CD4-positive, alpha-beta T cell (primary cell): ENCODE data around the gene PCDH12. TPM values are rescaled to one million over a fixed set of nuclear protein-coding genes. Genes with fewer than 3 reads are reported as not detected.

ENCODE experiments used
- ATAC-seq: fragments of 200-7000 bp; cut with Tn5 transposase; one replicate; pipeline ENCODE4 v1.10.0; 2022; ENCODE audit warnings: mild to moderate bottlenecking; ENCODE audit not compliant: poor library complexity
- CTCF ChIA-PET: fragments of 350-600 bp; sonication (Branson Sonifier 250); formaldehyde crosslinking; loops from one replicate; lab custom pipeline; 2021; ENCODE audit warnings: antibody characterized with exemption, inconsistent platforms; lab: Charles Lee
- POLR2A ChIA-PET: fragments of 350-600 bp; sonication (Branson Sonifier 250); formaldehyde crosslinking; loops from one replicate; lab custom pipeline; 2021; ENCODE audit warnings: antibody characterized with exemption, inconsistent platforms; lab: Charles Lee
- DNase-seq, 14 experiments: peaks; one replicate each; pipeline ENCODE4 v3.0.0-alpha.2; 2013 to 2020; ENCODE audit warnings: mixed read lengths in 2 of 14
- H3K27ac ChIP-seq, 2 donors: one replicate each; pipeline versions ENCODE4 v1.5.1 to v1.7.0; 2013; ENCODE audit warnings: low read length in 2 of 2, low read depth in 1 of 2, mild to moderate bottlenecking in 1 of 2
- H3K27me3 ChIP-seq, 2 experiments: 1 replicate in 1 of 2; 2 replicates in 1 of 2; pipeline versions ENCODE4 v1.6.1 to v1.7.0; 2013; ENCODE audit warnings: low read length in 2 of 2, control low read depth in 1 of 2, mild to moderate bottlenecking in 1 of 2, moderate library complexity in 1 of 2; ENCODE audit not compliant: insufficient read depth in 2 of 2, control insufficient read depth in 1 of 2
- H3K36me3 ChIP-seq: one replicate; pipeline ENCODE4 v1.6.1; 2013; ENCODE audit warnings: low read length, control low read depth; ENCODE audit not compliant: insufficient read depth
- H3K4me1 ChIP-seq: one replicate; pipeline ENCODE4 v1.6.1; 2013; ENCODE audit warnings: low read length, control low read depth; ENCODE audit not compliant: insufficient read depth
- H3K4me3 ChIP-seq: one replicate; pipeline ENCODE4 v1.5.1; 2013; ENCODE audit warnings: mild to moderate bottlenecking, low read length, moderate library complexity
- H3K9me3 ChIP-seq, 2 experiments: 1 replicate in 1 of 2; 2 replicates in 1 of 2; pipeline versions ENCODE4 v1.6.1 to v1.7.0; 2013; ENCODE audit warnings: low read length in 2 of 2, mild to moderate bottlenecking in 2 of 2, control low read depth in 1 of 2, moderate library complexity in 1 of 2; ENCODE audit not compliant: control insufficient read depth in 1 of 2, insufficient read depth in 1 of 2
- H3K27ac Mint-ChIP-seq: one replicate; pipeline ENCODE4 v1.8.0; 2020; ENCODE audit warnings: mixed read lengths
- H3K27me3 Mint-ChIP-seq: one replicate; pipeline ENCODE4 v1.8.0; 2021; ENCODE audit warnings: mixed read lengths
- H3K36me3 Mint-ChIP-seq: one replicate; pipeline ENCODE4 v1.8.0; 2021; ENCODE audit warnings: low read depth, mixed read lengths
- H3K4me1 Mint-ChIP-seq: one replicate; pipeline ENCODE4 v1.8.0; 2021; ENCODE audit warnings: low read depth, mixed read lengths
- H3K4me3 Mint-ChIP-seq: one replicate; pipeline ENCODE4 v1.8.0; 2020; ENCODE audit warnings: mild to moderate bottlenecking, mixed read lengths
- H3K9me3 Mint-ChIP-seq: one replicate; pipeline ENCODE4 v1.8.0; 2020; ENCODE audit warnings: mixed read lengths
- intact Hi-C, 2 experiments: fragments of 100-400 bp; cut with DNase I in 1 of 2; cut with micrococcal nuclease in 1 of 2; formaldehyde crosslinking; loops; one replicate each; pipeline versions ENCODE4 v1.15.1 to v1.9.0; 2023 to 2025; cut with DNase I, micrococcal nuclease
- total RNA-seq, 174 experiments: library from RNA in 2 of 174; stranded (reverse) in 2 of 174; gene quantifications; one replicate each; pipeline ENCODE4 v1.2.3 and lab custom pipeline; 2021 to 2026
- TF ChIP-seq, protein P1 (sequence below): fragments of 200-600 bp; IDR thresholded peaks from one replicate; pipeline ENCODE4 v1.8.0; 2022; ENCODE audit warnings: antibody characterized with exemption, mild to moderate bottlenecking

Gene PCDH12
- total RNA-seq, 2 experiments from 2014 or later, result not detected

DNA sequence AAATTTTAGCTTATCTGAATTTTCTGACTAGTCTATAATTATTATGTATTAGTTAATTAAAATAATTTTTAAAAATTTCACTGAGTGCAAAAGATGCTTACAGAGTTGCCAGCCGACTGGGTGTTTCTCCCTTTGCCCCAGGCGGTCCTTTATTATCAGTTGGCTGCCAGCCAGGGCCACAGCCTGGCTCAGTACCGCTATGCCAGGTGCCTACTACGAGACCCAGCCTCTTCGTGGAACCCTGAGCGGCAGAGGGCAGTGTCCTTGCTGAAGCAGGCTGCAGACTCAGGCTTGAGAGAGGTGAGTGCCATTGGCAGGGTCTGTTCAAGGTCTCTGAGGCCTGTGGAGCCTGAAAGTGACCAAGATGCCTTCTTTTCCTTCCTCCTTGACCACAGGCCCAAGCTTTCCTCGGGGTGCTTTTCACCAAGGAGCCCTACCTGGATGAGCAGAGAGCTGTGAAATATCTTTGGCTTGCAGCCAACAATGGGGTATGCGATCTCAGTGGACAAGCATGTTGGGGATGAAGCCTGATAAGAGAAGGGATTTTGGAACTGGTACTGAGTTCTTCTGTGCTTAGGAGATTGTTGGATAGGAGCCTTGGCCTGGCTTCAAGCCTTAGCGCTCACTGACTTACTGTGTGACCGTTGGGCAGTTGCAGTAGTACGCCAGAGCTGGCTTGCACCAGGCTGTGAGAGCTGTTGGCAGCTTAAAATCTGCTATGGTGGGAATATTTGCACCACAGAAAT lies 23.7 kb downstream of the PCDH12 start:
- CTCF ChIA-PET, result interaction anchor here (1.4 kb wide), 1 partner anchor 26 kb away, joined by 3 read pairs; no protein-coding TSS in a partner anchor
- no peak overlapping the region for H3K27ac Mint-ChIP-seq
- POLR2A ChIA-PET, result interaction anchor here (1.5 kb wide), 1 partner anchor 10 kb away, joined by 5 read pairs; the partner anchor contains the start of gene DELE1
- no peaks in the 10 kb centered on the region for H3K9me3 Mint-ChIP-seq
- H3K36me3 Mint-ChIP-seq, result peaks cover 88% of the 10 kb centered on the region
- H3K4me1 Mint-ChIP-seq, result no peaks in the 10 kb centered on the region
- H3K9me3 ChIP-seq, result no peaks in the 10 kb centered on the region
- H3K36me3 ChIP-seq, result peaks cover 90% of the 10 kb centered on the region
- ATAC-seq (no peak), DNase-seq (no peak)
- no peak overlapping the region for H3K4me3 ChIP-seq
- H3K27ac ChIP-seq, result no peak overlapping the region
- no peaks in the 10 kb centered on the region for H3K4me1 ChIP-seq
- H3K4me3 Mint-ChIP-seq, result no peak overlapping the region
- H3K27me3 ChIP-seq, result no peaks in the 10 kb centered on the region
- TF ChIP-seq, protein P1, sequence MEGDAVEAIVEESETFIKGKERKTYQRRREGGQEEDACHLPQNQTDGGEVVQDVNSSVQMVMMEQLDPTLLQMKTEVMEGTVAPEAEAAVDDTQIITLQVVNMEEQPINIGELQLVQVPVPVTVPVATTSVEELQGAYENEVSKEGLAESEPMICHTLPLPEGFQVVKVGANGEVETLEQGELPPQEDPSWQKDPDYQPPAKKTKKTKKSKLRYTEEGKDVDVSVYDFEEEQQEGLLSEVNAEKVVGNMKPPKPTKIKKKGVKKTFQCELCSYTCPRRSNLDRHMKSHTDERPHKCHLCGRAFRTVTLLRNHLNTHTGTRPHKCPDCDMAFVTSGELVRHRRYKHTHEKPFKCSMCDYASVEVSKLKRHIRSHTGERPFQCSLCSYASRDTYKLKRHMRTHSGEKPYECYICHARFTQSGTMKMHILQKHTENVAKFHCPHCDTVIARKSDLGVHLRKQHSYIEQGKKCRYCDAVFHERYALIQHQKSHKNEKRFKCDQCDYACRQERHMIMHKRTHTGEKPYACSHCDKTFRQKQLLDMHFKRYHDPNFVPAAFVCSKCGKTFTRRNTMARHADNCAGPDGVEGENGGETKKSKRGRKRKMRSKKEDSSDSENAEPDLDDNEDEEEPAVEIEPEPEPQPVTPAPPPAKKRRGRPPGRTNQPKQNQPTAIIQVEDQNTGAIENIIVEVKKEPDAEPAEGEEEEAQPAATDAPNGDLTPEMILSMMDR, result no peak
- intact Hi-C loops, result no loop called here
- H3K27me3 Mint-ChIP-seq, result no peaks in the 10 kb centered on the region

DNA sequence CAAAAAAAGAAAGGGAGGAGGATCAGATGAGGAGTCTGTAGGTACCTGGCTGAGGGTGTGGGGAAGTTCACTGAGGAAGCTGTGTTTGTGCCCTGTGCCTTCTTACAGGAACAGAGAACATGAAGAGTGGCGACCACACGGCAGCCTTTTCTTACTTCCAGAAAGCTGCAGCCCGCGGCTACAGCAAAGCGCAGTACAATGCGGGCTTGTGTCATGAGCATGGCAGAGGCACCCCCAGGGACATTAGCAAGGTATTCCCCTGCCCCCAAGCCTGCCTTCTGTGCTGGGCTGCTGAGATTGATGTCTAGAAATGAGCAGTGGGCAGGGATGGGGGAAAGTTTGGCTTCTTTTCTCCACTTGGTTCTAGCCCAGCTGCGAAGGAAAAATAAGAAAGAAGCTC lies 24.9 kb downstream of the PCDH12 start:
- H3K9me3 Mint-ChIP-seq, result no peaks in the 10 kb centered on the region
- no peak for DNase-seq
- ATAC-seq, result no peak
- CTCF ChIA-PET, result no interaction called here
- Histone ChIP-seq H3K36me3 (peaks cover 95% of the 10 kb centered on the region), H3K27ac (no peak overlapping the region), H3K9me3 (no peaks in the 10 kb centered on the region), H3K27me3 (no peaks in the 10 kb centered on the region), H3K4me3 (no peak overlapping the region), H3K4me1 (peaks cover under 1% of the 10 kb centered on the region)
- no peak overlapping the region for H3K27ac Mint-ChIP-seq
- no peaks in the 10 kb centered on the region for H3K27me3 Mint-ChIP-seq
- peaks cover under 1% of the 10 kb centered on the region for H3K4me1 Mint-ChIP-seq
- intact Hi-C loops, result no loop called here
- no peak overlapping the region for H3K4me3 Mint-ChIP-seq
- TF ChIP-seq, protein P1, result no peak
- POLR2A ChIA-PET, result interaction anchor here (0.6 to 1.5 kb wide), 2 partner anchors 9 to 208 kb away, joined by 4 to 5 read pairs; partner anchors contain the start of gene DELE1
- peaks cover 89% of the 10 kb centered on the region for H3K36me3 Mint-ChIP-seq

DNA sequence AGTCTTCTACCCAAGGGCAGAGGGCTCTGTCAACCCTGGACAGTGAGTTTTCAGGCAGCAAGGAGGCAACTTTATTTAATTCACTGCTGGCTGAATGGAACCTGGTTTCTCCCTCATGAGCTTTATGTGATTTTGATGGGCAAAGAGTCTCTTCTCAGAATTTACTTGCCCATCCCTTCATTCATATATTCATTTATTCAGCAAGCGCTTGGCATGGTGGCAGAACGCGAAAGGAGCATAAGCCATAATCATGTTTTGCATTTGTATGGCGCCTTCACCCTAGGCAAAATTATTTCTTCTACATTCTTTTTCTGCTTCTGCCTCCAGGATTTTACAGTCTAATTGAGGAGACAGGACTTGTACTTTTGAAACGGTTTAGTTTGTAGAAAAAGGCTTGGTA lies 26.3 kb downstream of the PCDH12 start:
- peaks cover 12% of the 10 kb centered on the region for H3K4me1 Mint-ChIP-seq
- H3K36me3 Mint-ChIP-seq, result peaks cover 95% of the 10 kb centered on the region
- Histone ChIP-seq H3K27me3 (no peaks in the 10 kb centered on the region), H3K36me3 (peaks cover 97% of the 10 kb centered on the region), H3K4me1 (peaks cover 4% of the 10 kb centered on the region), H3K27ac (peak overlapping the region in 1 of 2 donors; percentile 27), H3K4me3 (no peak overlapping the region), H3K9me3 (no peaks in the 10 kb centered on the region)
- TF ChIP-seq, protein P1, result no peak
- DNase-seq (no peak), ATAC-seq (no peak)
- no peak overlapping the region for H3K27ac Mint-ChIP-seq
- H3K9me3 Mint-ChIP-seq, result no peaks in the 10 kb centered on the region
- POLR2A ChIA-PET, result no interaction called here
- CTCF ChIA-PET, result interaction anchor here (1.5 kb wide), 1 partner anchor 53 kb away, joined by 4 read pairs; no protein-coding TSS in a partner anchor
- H3K27me3 Mint-ChIP-seq, result no peaks in the 10 kb centered on the region
- no peak overlapping the region for H3K4me3 Mint-ChIP-seq
- intact Hi-C loops, result no loop called here
